NB4 (cell line): ENCODE data around the gene DST.

Experiments
- DNase-seq: peaks from one replicate; pipeline ENCODE4 v3.0.0; 2010; ENCODE audit warnings: low read depth
- H3K4me3 ChIP-seq: one replicate; pipeline ENCODE4 v1.5.1; 2011; ENCODE audit warnings: mild to moderate bottlenecking, low read depth, low read length, moderate library complexity
- CTCF ChIP-seq: IDR thresholded peaks from one replicate; pipeline ENCODE4 v1.5.1; 2012; ENCODE audit warnings: low read depth, low read length
- MAX ChIP-seq: IDR thresholded peaks from 2 replicates; pipeline ENCODE4 v1.6.1; 2011; ENCODE audit warnings: low read depth, low read length
- MYC ChIP-seq: IDR thresholded peaks from 2 replicates; pipeline ENCODE4 v1.6.1; 2011; ENCODE audit warnings: low read depth, low read length
- POLR2A ChIP-seq: IDR thresholded peaks from 2 replicates; pipeline ENCODE4 v1.6.1; 2011; ENCODE audit warnings: mild to moderate bottlenecking; ENCODE audit not compliant: insufficient read length; ENCODE audit errors: extremely low read depth

DST gene

GRCh38 chr6:56618050-56618449, 24.6 kb downstream of the DST start:
- TF ChIP-seq MAX (no peak), CTCF (no peak), POLR2A (no peak)
- no peak overlapping the region for H3K4me3 ChIP-seq
- DNase-seq = no peak

GRCh38 chr6:56616967-56617366, 25.7 kb downstream of the DST start:
- TF ChIP-seq MYC = no peak
- TF ChIP-seq POLR2A = no peak
- TF ChIP-seq MAX = no peak
- TF ChIP-seq CTCF = no peak
- no peak for DNase-seq
- H3K4me3 ChIP-seq = no peak overlapping the region

DNA sequence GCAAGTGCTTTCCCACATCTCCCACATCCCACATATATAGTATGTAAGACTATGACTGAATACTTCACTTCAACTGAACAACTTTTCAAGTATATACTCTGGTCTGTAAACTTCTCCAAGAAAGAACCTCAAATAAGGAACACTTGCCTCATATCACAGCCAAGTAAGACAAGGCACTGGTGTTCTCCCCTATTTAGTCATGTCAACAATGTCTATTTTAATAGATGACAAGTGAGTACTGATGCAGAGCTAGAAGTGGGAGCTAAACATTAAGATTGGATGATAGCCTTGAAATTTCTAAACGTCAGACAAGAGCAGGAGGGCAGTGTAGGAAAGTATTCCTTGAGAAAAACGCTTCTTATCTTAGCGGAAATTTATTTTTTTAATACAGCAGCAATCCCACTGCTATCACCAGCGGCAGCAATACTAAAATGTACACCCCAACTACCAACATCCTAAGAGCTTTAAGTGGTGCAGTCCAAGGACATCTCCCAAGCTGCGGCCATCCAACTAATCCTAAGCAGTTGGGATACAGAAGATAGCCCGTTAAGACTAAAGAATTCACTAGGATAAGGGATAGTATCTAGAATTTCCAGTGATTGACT, 29.3 kb downstream of the DST start:
- TF ChIP-seq POLR2A (no peak), MYC (no peak), CTCF (no peak), MAX (no peak)
- DNase-seq = no peak
- no peak overlapping the region for H3K4me3 ChIP-seq

DNA sequence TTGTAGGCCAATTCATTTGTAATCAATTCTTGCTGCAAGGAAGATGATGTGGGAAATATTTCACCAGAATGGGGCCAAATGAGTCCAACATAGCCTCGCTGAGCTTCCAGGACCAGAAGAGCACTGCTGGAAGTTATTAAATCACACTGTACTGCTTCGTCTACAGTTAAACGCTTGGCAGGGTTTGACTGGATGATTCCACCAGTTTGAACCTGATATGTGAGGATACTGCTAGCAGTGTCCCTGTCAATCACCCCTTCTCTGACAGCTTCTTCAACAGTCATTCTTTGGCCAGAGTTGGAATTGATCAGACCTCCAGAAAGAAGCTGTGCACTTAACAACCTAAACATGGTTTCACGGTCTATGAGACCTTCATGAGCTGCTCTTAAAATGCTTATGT, 34.4 kb downstream of the DST start:
- TF ChIP-seq MAX (no peak), CTCF (no peak), MYC (no peak), POLR2A (no peak)
- no peak for DNase-seq
- H3K4me3 ChIP-seq = no peak overlapping the region

GRCh38 chr6:56607111-56607752, 35.5 kb downstream of the DST start:
- no peak overlapping the region for H3K4me3 ChIP-seq
- no peak for DNase-seq
- TF ChIP-seq MYC (no peak), CTCF (no peak), MAX (no peak), POLR2A (no peak)
